CD14-positive monocyte (primary cell): ENCODE measurements around the gene HMCN2. TPM values are rescaled to one million over a fixed set of nuclear protein-coding genes. Genes with fewer than 3 reads are reported as not detected.
"Not testable (repeated sequence)": the region's sequence is repeated elsewhere in the genome, so short reads cannot be mapped to it uniquely, and the experiment has no call there.

Source experiments
- DNase-seq, 3 donors: peaks; one replicate each; pipeline ENCODE4 v3.0.0-alpha.2; 2011 to 2022
- H2AFZ ChIP-seq: 2 replicates; pipeline ENCODE4 v1.6.0; 2012; ENCODE audit warnings: mild to moderate bottlenecking, low read depth, low read length, inconsistent platforms; ENCODE audit not compliant: insufficient read depth, poor library complexity, severe bottlenecking
- H3K27ac ChIP-seq, 2 donors: 1 replicate in 1 of 2; 2 replicates in 1 of 2; pipeline ENCODE4 v1.5.1; 2012 to 2013; ENCODE audit warnings: low read length in 2 of 2, control low read depth in 1 of 2, inconsistent platforms in 1 of 2, low read depth in 1 of 2, mild to moderate bottlenecking in 1 of 2
- H3K27me3 ChIP-seq, 2 donors: one replicate each; pipeline versions ENCODE4 v1.6.0 to v1.6.1; 2011 to 2013; ENCODE audit warnings: low read length in 2 of 2; ENCODE audit not compliant: control insufficient read depth in 2 of 2, insufficient read depth in 2 of 2
- H3K36me3 ChIP-seq, 2 donors: replicated peaks in 1 of 2; 1 replicate in 1 of 2; 2 replicates in 1 of 2; pipeline versions ENCODE4 v1.5.1 to v1.6.1; 2012 to 2013; ENCODE audit warnings: low read length in 2 of 2, control low read depth in 1 of 2, inconsistent platforms in 1 of 2, mild to moderate bottlenecking in 1 of 2; ENCODE audit not compliant: insufficient read depth in 2 of 2, control insufficient read depth in 1 of 2
- H3K4me1 ChIP-seq, 2 donors: 1 replicate in 1 of 2; 2 replicates in 1 of 2; pipeline versions ENCODE4 v1.5.1 to v1.6.1; 2012 to 2013; ENCODE audit warnings: low read length in 2 of 2, control low read depth in 1 of 2, inconsistent platforms in 1 of 2, mild to moderate bottlenecking in 1 of 2, moderate library complexity in 1 of 2; ENCODE audit not compliant: insufficient read depth in 2 of 2, control insufficient read depth in 1 of 2
- H3K4me2 ChIP-seq: replicated peaks from 2 replicates; pipeline ENCODE3; 2012; ENCODE audit warnings: low read length, moderate library complexity, mild to moderate bottlenecking; ENCODE audit not compliant: poor library complexity, severe bottlenecking; ENCODE audit errors: extremely low read depth
- H3K4me3 ChIP-seq, 3 experiments: fragments of 200-600 bp in 1 of 3; sonication (generic) in 1 of 3; replicated peaks in 1 of 3; 1 replicate in 2 of 3; 2 replicates in 1 of 3; pipeline ENCODE4 v1.5.1; 2011 to 2013; ENCODE audit warnings: low read length in 3 of 3, mild to moderate bottlenecking in 3 of 3, control low read depth in 2 of 3, low read depth in 2 of 3, inconsistent platforms in 1 of 3, moderate library complexity in 1 of 3
- H3K79me2 ChIP-seq: 2 replicates; pipeline ENCODE4 v1.6.0; 2012; ENCODE audit warnings: mild to moderate bottlenecking, control low read depth, inconsistent platforms, low read length, moderate library complexity; ENCODE audit not compliant: insufficient read depth
- H3K9ac ChIP-seq: 2 replicates; pipeline ENCODE4 v1.6.0; 2017; ENCODE audit warnings: low read length, mild to moderate bottlenecking; ENCODE audit not compliant: insufficient read depth, poor library complexity, severe bottlenecking
- H3K9me3 ChIP-seq, 2 donors: replicated peaks in 1 of 2; 1 replicate in 1 of 2; 2 replicates in 1 of 2; pipeline versions ENCODE4 v1.5.1 to v1.6.1; 2012 to 2013; ENCODE audit warnings: low read length in 2 of 2, control low read depth in 1 of 2; ENCODE audit not compliant: control insufficient read depth in 1 of 2, insufficient read depth in 1 of 2
- H4K20me1 ChIP-seq: 2 replicates; pipeline ENCODE4 v1.6.0; 2012; ENCODE audit warnings: mild to moderate bottlenecking, low read length, control low read depth, moderate library complexity; ENCODE audit not compliant: insufficient read depth
- H3K27ac Mint-ChIP-seq, 7 donors: one replicate each; pipeline ENCODE4 v1.8.0; 2020; ENCODE audit warnings: mild to moderate bottlenecking in 7 of 7, mixed read lengths in 7 of 7, moderate library complexity in 6 of 7, inconsistent platforms in 2 of 7
- H3K27me3 Mint-ChIP-seq, 3 donors: one replicate each; pipeline ENCODE4 v1.8.0; 2021 to 2022; ENCODE audit warnings: low read depth in 3 of 3, mild to moderate bottlenecking in 3 of 3, mixed read lengths in 3 of 3, moderate library complexity in 3 of 3, inconsistent platforms in 1 of 3
- H3K36me3 Mint-ChIP-seq, 2 donors: one replicate each; pipeline ENCODE4 v1.8.0; 2020; ENCODE audit warnings: mixed read lengths in 2 of 2, inconsistent platforms in 1 of 2, mild to moderate bottlenecking in 1 of 2
- H3K4me1 Mint-ChIP-seq: one replicate; pipeline ENCODE4 v1.8.0; 2020; ENCODE audit warnings: mild to moderate bottlenecking, mixed read lengths
- H3K4me3 Mint-ChIP-seq, 2 donors: one replicate each; pipeline ENCODE4 v1.8.0; 2020; ENCODE audit warnings: mild to moderate bottlenecking in 2 of 2, mixed read lengths in 2 of 2, moderate library complexity in 1 of 2
- H3K9me3 Mint-ChIP-seq, 7 donors: one replicate each; pipeline ENCODE4 v1.8.0; 2020 to 2022; ENCODE audit warnings: mixed read lengths in 7 of 7, mild to moderate bottlenecking in 6 of 7, moderate library complexity in 6 of 7, inconsistent platforms in 2 of 7
- CTCF ChIP-seq: fragments of 200-600 bp; IDR thresholded peaks from one replicate; pipeline ENCODE4 v1.8.0; 2022; ENCODE audit warnings: antibody characterized with exemption, mild to moderate bottlenecking
- WGBS: methylation state at CpG from one replicate; pipeline ENCODE4 v1.1.5; 2013; ENCODE audit warnings: missing lambda C conversion rate; ENCODE audit not compliant: insufficient coverage; 5-methylcytosine and 5-hydroxymethylcytosine counted together
- intact Hi-C, 2 donors: fragments of 100-400 bp; cut with micrococcal nuclease; formaldehyde crosslinking; loops; one replicate each; pipeline versions ENCODE4 v1.15.0 to v1.15.1; 2023
- polyA plus RNA-seq, 3 donors: library from polyadenylated mRNA; depleted of rRNA in 1 of 3; unstranded in 2 of 3; stranded (reverse) in 1 of 3; fragments of 300-500 nt in 2 of 3; fragments of >200 nt in 1 of 3; fragmentation: Illumina TruSeq in 2 of 3; gene quantifications; 1 replicate in 2 of 3; 2 replicates in 1 of 3; pipeline ENCODE4 v1.2.3, GENCODE V29; 2012 to 2021

The HMCN2 gene
- polyA plus RNA-seq, 3 donors: not detected

GRCh38 chr9:130399768-130400167 is 134.2 kb downstream of the HMCN2 start:
- no peak overlapping the region for H3K4me3 ChIP-seq
- H3K36me3 ChIP-seq: no peaks in the 10 kb centered on the region
- H3K79me2 ChIP-seq: no peaks in the 10 kb centered on the region
- no peak overlapping the region for H2AFZ ChIP-seq
- intact Hi-C loops: no loop called here
- DNase-seq: no peak
- H3K27ac Mint-ChIP-seq: no peak overlapping the region
- H3K4me1 Mint-ChIP-seq: no peaks in the 10 kb centered on the region
- peaks cover 4 to 6% (median 5%) of the 10 kb centered on the region in 3 donors for H3K27me3 Mint-ChIP-seq
- 84% methylated on average over 7 of the region's 8 CpGs for WGBS
- peaks cover 0 to 2% (median 0%) of the 10 kb centered on the region in 7 donors for H3K9me3 Mint-ChIP-seq
- no peak overlapping the region for H3K4me2 ChIP-seq
- H3K9ac ChIP-seq: no peak overlapping the region
- no peaks in the 10 kb centered on the region for H3K27me3 ChIP-seq
- H3K4me3 Mint-ChIP-seq: no peak overlapping the region
- TF ChIP-seq CTCF: no peak
- H3K4me1 ChIP-seq: no peaks in the 10 kb centered on the region
- no peaks in the 10 kb centered on the region for H3K36me3 Mint-ChIP-seq
- no peak overlapping the region for H3K27ac ChIP-seq
- no peaks in the 10 kb centered on the region for H3K9me3 ChIP-seq
- H4K20me1 ChIP-seq: no peaks in the 10 kb centered on the region

- no peaks in the 10 kb centered on the region for H3K27me3 ChIP-seq
- no peak overlapping the region for H3K9ac ChIP-seq
- no peaks in the 10 kb centered on the region for H3K4me1 ChIP-seq
- H3K4me3 ChIP-seq: no peak overlapping the region
- WGBS: 91% methylated on average over 7 of the region's 8 CpGs
- no peak overlapping the region for H3K4me2 ChIP-seq
- Mint-ChIP-seq H3K4me1 (no peaks in the 10 kb centered on the region), H3K27me3 (peaks cover 5 to 6% (median 5%) of the 10 kb centered on the region in 3 donors), H3K9me3 (peaks cover 0 to 2% (median 0%) of the 10 kb centered on the region in 7 donors), H3K27ac (no peak overlapping the region), H3K36me3 (no peaks in the 10 kb centered on the region), H3K4me3 (no peak overlapping the region)
- no peak overlapping the region for H2AFZ ChIP-seq
- H3K27ac ChIP-seq: no peak overlapping the region
- no peak for DNase-seq
- H3K36me3 ChIP-seq: no peaks in the 10 kb centered on the region
- no peaks in the 10 kb centered on the region for H3K9me3 ChIP-seq
- no peaks in the 10 kb centered on the region for H4K20me1 ChIP-seq
- no peaks in the 10 kb centered on the region for H3K79me2 ChIP-seq
- intact Hi-C loops: no loop called here
- TF ChIP-seq CTCF: no peak
These were observed 135.3 kb downstream of the HMCN2 start for GRCh38 chr9:130400870-130401269.

GRCh38 chr9:130401742-130402141 is 136.2 kb downstream of the HMCN2 start:
- H4K20me1 ChIP-seq, H3K4me1 ChIP-seq, H3K4me3 Mint-ChIP-seq, H3K27ac Mint-ChIP-seq, H3K36me3 Mint-ChIP-seq, H3K9me3 ChIP-seq, H3K9me3 Mint-ChIP-seq, H3K9ac ChIP-seq, DNase-seq, H3K4me3 ChIP-seq, H3K36me3 ChIP-seq, H3K27ac ChIP-seq, H3K4me1 Mint-ChIP-seq, H2AFZ ChIP-seq, H3K79me2 ChIP-seq, intact Hi-C loops, H3K4me2 ChIP-seq, H3K27me3 ChIP-seq, H3K27me3 Mint-ChIP-seq: not testable (repeated sequence)
- no CpG with 5 or more reads among the region's 3 CpGs for WGBS
